ENCODE measurements around the gene RAD51B.

The RAD51B gene

GRCh38 chr14:68506645-68507419 is 687.3 kb downstream of the RAD51B start:
- TF ChIP-seq, protein P1, sequence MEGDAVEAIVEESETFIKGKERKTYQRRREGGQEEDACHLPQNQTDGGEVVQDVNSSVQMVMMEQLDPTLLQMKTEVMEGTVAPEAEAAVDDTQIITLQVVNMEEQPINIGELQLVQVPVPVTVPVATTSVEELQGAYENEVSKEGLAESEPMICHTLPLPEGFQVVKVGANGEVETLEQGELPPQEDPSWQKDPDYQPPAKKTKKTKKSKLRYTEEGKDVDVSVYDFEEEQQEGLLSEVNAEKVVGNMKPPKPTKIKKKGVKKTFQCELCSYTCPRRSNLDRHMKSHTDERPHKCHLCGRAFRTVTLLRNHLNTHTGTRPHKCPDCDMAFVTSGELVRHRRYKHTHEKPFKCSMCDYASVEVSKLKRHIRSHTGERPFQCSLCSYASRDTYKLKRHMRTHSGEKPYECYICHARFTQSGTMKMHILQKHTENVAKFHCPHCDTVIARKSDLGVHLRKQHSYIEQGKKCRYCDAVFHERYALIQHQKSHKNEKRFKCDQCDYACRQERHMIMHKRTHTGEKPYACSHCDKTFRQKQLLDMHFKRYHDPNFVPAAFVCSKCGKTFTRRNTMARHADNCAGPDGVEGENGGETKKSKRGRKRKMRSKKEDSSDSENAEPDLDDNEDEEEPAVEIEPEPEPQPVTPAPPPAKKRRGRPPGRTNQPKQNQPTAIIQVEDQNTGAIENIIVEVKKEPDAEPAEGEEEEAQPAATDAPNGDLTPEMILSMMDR (IDR thresholded peaks at IDR 0.05), result no peak

- TF ChIP-seq, protein P1 (IDR thresholded peaks at IDR 0.05), result no peak
Measured at GRCh38 chr14:68507544-68508081, 688.0 kb downstream of the RAD51B start.

GRCh38 chr14:68508581-68508980 is 689.0 kb downstream of the RAD51B start:
- TF ChIP-seq, protein P1 (IDR thresholded peaks at IDR 0.05), result no peak

DNA sequence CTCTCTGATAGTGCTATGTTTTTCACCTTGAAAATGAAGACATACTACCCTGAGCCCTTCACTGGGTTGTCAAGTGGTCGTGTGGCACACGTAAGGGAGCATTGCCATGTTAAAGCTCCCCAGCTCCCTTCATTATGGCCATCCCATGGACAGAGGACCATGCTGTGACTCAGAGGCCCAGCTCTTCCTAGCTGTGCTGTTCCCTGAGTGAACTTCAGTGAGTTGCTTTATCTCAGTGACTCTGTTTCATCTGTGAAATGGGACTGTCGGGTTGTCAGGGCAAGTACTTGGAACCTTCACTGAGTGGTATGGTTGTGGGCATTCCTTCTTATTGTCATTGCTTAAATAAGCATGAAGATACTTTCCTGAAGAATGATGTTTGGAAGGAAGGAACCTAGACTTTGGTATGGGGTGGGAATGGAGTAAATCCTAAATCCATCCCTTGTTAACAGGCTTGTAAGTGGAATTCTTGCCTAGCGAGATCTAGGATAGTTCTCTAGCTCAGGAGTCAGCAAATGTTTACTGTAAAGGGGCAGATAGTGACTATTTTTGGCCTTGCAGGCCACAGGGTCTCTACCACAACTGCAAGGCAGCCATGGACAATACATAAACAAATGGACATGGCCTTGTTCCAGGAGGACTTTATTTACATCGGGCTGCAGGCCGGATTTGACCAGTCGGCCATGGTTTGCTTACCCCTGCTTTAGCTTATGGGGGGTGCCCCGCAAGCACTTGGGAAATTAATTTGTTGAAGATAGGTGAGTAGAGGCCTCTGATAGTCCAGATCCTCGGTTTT is 689.8 kb downstream of the RAD51B start:
- TF ChIP-seq, protein P1 (IDR thresholded peaks at IDR 0.05), result no peak

- TF ChIP-seq, protein P1 (IDR thresholded peaks at IDR 0.05), result no peak
Measured at GRCh38 chr14:68510201-68511128, 690.9 kb downstream of the RAD51B start.

DNA sequence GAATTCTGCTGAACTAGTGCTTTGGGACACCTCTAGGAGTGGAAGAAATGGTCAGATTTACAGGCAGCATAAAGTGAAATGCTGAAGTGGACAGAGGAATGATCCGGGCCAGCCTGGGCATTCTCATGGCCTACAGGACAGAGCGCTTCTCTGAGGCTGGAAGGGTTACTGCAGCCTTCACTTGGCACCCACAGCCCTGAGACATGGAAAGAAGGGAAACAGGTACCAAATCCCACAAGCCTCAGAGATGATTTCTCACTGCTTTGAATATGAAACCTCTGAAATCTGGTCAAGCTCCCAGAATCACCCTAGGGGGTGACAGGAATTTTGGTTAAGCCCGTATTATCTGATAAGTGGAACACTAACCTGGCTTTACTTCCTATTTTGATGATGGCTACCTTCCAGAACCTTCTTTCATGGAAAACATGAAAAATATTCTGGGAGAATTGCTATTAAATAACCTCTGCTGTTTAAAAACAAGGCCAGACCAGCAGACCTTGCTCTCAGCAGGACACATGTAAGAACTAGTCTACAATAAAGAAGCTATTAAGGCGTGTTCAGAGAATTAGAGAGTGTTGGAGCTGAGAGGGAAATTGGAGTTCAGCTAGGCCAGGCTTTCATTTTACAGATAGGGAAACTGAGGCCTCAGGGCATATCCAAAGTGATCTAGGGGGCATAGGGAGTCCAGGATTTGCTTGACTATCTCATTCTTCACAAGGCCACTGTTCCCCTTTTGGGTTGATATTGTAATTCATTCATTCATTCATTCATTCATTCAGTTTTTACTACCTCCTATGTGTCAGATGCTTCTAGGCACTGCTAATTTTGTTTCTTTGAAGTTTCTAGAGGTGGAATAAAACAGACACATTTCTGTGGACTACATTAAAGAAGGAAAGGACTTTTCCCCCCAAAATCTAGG is 691.8 kb downstream of the RAD51B start:
- TF ChIP-seq, protein P1 (IDR thresholded peaks at IDR 0.05), result no peak
